22Rv1 (cell line): ENCODE results near the gene SIAH3.

Experiments used
- H3K27ac ChIP-seq: fragments of 450-650 bp; 2 replicates; pipeline ENCODE4 v1.5.1; 2017
- CTCF ChIP-seq: fragments of 450-650 bp; IDR thresholded peaks from 2 replicates; pipeline ENCODE4 v1.5.1; 2017; ENCODE audit warnings: mild to moderate bottlenecking
- ZFX ChIP-seq: fragments of 450-650 bp; IDR thresholded peaks from 2 replicates; pipeline ENCODE4 v1.6.1; 2017; ENCODE audit warnings: antibody characterized with exemption, borderline replicate concordance

The SIAH3 gene

GRCh38 chr13:45861322-45861721 lies 9.8 kb upstream of the SIAH3 start:
- H3K27ac ChIP-seq, result no peak overlapping the region
- TF ChIP-seq ZFX (no peak), CTCF (no peak)

GRCh38 chr13:45860240-45860639 lies 8.7 kb upstream of the SIAH3 start:
- no peak overlapping the region for H3K27ac ChIP-seq

GRCh38 chr13:45859705-45860104 lies 8.2 kb upstream of the SIAH3 start:
- no peak for TF ChIP-seq CTCF
- no peak for TF ChIP-seq ZFX

More at GRCh38 chr13:45860240-45860639, 8.7 kb upstream of the SIAH3 start:
- TF ChIP-seq CTCF (no peak), ZFX (no peak)

GRCh38 chr13:45852494-45852893 lies 941 bp upstream of the SIAH3 start:
- TF ChIP-seq ZFX (no peak), CTCF (no peak)

More at GRCh38 chr13:45859705-45860104, 8.2 kb upstream of the SIAH3 start:
- no peak overlapping the region for H3K27ac ChIP-seq

GRCh38 chr13:45851956-45852355 lies 403 bp upstream of the SIAH3 start:
- H3K27ac ChIP-seq, result no peak overlapping the region
- no peak for TF ChIP-seq CTCF
- no peak for TF ChIP-seq ZFX

More at GRCh38 chr13:45852494-45852893, 941 bp upstream of the SIAH3 start:
- no peak overlapping the region for H3K27ac ChIP-seq

GRCh38 chr13:45850027-45850613 lies 1.4 kb downstream of the SIAH3 start:
- TF ChIP-seq ZFX (no peak), CTCF (no peak)
- H3K27ac ChIP-seq, result no peak overlapping the region

- no peak for TF ChIP-seq CTCF
- no peak for TF ChIP-seq ZFX
- H3K27ac ChIP-seq, result no peak overlapping the region
Observed at GRCh38 chr13:45849408-45849807, 2.1 kb downstream of the SIAH3 start.
